Epithelial cell of proximal tubule (primary cell): ENCODE data around the gene ZNF771. TPM values are rescaled to one million over a fixed set of nuclear protein-coding genes. Genes with fewer than 3 reads are reported as not detected.
A peak's percentile ranks its signal among the peaks of the same experiment; 100 is the strongest.

Source experiments
- DNase-seq: peaks from one replicate; pipeline ENCODE4 v3.0.0-alpha.2; 2011; ENCODE audit warnings: low read depth
- H3K4me3 ChIP-seq: 2 replicates; pipeline ENCODE4 v1.5.1; 2011; ENCODE audit warnings: low read depth, mild to moderate bottlenecking, low read length
- total RNA-seq: library from RNA; depleted of rRNA; stranded (reverse); fragments of >200 nt; gene quantifications from 2 replicates; pipeline ENCODE4 v1.2.3, GENCODE V29; 2015
- TF ChIP-seq, protein P1 (sequence below): conservative IDR thresholded peaks from 2 replicates; pipeline ENCODE4 v1.5.1; 2012; ENCODE audit warnings: low read depth, mild to moderate bottlenecking, low read length

ZNF771 gene
- total RNA-seq, 1 donor from 2014 or later: 6.1 TPM

DNA sequence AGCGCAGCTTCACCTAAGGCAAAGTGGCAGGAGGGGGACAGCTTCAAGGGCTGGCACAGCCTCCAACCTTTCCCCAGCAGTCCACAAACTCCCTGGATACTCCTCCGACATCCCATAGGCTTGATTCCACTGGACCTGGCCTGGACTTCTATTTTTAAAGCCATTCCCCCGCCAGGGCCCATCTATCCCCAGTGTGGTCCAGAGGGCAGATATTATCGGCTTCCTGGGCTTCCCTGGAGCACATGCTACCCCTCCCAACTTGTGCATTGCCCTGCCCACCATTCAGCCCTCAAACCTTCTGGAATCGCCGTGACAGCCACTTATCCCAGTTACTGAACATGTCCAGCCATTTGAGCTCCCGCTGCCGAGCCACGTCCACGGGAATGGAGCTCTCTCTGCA, 42.2 kb upstream of the ZNF771 start:
- no peak for DNase-seq
- no peak overlapping the region for H3K4me3 ChIP-seq
- TF ChIP-seq, protein P1, sequence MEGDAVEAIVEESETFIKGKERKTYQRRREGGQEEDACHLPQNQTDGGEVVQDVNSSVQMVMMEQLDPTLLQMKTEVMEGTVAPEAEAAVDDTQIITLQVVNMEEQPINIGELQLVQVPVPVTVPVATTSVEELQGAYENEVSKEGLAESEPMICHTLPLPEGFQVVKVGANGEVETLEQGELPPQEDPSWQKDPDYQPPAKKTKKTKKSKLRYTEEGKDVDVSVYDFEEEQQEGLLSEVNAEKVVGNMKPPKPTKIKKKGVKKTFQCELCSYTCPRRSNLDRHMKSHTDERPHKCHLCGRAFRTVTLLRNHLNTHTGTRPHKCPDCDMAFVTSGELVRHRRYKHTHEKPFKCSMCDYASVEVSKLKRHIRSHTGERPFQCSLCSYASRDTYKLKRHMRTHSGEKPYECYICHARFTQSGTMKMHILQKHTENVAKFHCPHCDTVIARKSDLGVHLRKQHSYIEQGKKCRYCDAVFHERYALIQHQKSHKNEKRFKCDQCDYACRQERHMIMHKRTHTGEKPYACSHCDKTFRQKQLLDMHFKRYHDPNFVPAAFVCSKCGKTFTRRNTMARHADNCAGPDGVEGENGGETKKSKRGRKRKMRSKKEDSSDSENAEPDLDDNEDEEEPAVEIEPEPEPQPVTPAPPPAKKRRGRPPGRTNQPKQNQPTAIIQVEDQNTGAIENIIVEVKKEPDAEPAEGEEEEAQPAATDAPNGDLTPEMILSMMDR: no peak

DNA sequence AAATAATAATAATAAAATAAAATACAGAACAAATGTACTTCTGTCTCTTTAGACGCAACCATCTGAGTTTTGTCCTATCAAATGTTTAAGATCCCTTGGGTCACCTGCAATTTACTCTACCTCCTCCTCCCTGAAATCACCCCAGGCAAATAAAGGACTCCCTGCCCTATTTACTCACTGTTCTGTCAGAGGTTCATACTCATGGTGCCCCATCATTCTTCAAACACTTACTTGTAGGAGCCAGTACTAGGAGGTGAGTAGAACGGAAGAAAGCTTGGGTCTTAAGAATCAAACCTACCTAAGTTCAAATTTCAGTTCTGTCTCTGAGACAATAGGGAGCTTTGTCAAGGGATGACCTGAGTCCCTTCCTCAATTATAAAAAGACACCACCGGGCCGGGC, 40.9 kb upstream of the ZNF771 start:
- no peak overlapping the region for H3K4me3 ChIP-seq
- TF ChIP-seq, protein P1: no peak
- DNase-seq: no peak

GRCh38 chr16:30367349-30368009, 39.9 kb upstream of the ZNF771 start:
- TF ChIP-seq, protein P1: no peak
- no peak for DNase-seq
- H3K4me3 ChIP-seq: peak overlapping the region; percentile 87

DNA sequence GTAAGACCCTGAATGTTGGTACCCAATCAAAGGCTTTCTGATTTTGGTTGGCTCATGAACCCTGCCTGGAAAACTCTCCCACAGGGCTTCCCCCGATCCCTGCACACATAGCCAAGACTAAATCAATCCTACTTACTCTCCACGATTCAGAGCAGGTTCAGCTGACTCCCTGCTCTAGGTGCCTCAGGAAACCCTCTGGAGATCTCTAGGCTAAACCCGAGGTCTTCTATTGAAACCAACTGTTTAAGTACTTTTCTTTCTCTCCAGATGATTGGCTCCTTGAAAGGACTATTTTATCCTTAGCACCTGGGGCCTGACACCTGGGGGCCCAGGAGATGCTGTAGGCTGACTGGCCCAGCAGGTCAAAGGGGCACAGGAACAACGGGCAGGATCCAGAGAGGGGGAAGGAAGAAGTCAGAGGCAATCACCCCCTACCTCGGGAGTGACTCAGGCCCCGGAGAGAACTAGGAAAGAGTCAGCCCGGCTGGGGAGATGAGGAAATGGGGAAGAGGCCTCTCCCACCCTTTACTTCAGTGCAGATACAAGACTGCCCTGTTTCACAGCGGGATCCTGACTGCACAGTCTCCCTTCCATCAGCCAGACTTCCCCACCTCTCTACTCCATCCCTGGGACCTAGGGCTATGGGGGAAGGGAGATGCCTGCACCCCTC, 39.1 kb upstream of the ZNF771 start:
- DNase-seq: no peak
- TF ChIP-seq, protein P1: no peak
- H3K4me3 ChIP-seq: peak overlapping the region; percentile 87

DNA sequence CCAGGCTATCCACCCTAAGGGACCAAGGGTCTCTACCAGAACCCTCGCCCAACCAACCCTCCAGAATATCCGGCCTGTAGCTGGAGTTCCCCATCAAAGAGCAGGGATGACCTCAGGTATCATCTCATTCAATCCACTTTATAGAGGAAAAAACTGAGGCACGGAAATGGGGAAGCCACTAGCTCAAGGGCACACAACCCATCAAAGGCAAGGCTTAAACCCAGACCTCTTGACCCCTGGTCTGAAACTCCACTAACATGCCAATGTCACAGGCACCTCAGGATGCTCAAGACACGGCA, 38.7 kb upstream of the ZNF771 start:
- H3K4me3 ChIP-seq: peak overlapping the region; percentile 87
- TF ChIP-seq, protein P1: no peak
- no peak for DNase-seq

- H3K4me3 ChIP-seq: peak overlapping the region; percentile 87
- TF ChIP-seq, protein P1: no peak
- DNase-seq: no peak
Observed at GRCh38 chr16:30369091-30369937, 38.1 kb upstream of the ZNF771 start.
